ENCODE results near the gene ZMIZ1.

ZMIZ1 gene

DNA sequence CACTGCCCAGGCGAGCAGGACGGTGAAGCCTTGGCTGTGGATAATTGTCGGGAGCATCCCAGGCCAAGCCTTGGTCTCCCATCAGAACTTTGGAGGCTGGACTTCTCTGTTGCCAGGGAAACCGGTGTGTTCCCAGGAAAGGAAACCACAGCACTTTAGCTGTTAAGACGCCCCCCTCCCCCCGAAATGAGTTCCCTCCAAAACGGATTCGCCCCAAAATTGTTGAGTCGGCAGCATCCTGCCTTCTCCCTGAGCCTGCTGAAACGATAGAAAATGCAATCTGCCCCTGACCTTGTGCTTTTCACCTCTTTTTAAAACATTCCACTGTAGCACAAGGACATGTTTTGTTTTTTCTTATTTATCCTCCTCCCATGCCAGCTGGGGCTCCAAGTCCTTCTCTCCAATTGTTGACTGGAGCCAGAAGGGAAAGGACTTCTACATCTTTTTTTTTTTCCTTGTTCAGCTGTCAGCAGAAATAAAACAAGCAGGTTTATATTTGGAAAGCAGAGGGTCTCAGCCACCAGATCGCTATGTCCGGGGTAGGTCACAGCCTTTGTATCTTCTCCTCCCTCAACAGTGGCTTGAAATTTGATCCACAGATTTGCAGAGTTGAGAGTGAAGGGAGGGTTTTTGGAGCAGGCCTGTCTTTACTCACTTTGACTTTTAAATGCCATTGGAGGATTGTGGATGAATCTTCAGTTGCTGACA, 116.5 kb downstream of the ZMIZ1 start:
- DNase-seq = no peak
- Histone ChIP-seq H3K27me3 (ENCODE audit: insufficient read depth, low read depth, severe bottlenecking) (no peaks in the 10 kb centered on the region), H3K27ac (no peak overlapping the region), H3K9me3 (ENCODE audit: severe bottlenecking) (no peaks in the 10 kb centered on the region), H3K36me3 (no peaks in the 10 kb centered on the region), H3K4me3 (ENCODE audit: low read depth, low read length) (no peak overlapping the region)
- TF ChIP-seq, protein P1, sequence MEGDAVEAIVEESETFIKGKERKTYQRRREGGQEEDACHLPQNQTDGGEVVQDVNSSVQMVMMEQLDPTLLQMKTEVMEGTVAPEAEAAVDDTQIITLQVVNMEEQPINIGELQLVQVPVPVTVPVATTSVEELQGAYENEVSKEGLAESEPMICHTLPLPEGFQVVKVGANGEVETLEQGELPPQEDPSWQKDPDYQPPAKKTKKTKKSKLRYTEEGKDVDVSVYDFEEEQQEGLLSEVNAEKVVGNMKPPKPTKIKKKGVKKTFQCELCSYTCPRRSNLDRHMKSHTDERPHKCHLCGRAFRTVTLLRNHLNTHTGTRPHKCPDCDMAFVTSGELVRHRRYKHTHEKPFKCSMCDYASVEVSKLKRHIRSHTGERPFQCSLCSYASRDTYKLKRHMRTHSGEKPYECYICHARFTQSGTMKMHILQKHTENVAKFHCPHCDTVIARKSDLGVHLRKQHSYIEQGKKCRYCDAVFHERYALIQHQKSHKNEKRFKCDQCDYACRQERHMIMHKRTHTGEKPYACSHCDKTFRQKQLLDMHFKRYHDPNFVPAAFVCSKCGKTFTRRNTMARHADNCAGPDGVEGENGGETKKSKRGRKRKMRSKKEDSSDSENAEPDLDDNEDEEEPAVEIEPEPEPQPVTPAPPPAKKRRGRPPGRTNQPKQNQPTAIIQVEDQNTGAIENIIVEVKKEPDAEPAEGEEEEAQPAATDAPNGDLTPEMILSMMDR (IDR thresholded peaks at IDR 0.05; ENCODE audit: low read depth, low read length) = no peak

DNA sequence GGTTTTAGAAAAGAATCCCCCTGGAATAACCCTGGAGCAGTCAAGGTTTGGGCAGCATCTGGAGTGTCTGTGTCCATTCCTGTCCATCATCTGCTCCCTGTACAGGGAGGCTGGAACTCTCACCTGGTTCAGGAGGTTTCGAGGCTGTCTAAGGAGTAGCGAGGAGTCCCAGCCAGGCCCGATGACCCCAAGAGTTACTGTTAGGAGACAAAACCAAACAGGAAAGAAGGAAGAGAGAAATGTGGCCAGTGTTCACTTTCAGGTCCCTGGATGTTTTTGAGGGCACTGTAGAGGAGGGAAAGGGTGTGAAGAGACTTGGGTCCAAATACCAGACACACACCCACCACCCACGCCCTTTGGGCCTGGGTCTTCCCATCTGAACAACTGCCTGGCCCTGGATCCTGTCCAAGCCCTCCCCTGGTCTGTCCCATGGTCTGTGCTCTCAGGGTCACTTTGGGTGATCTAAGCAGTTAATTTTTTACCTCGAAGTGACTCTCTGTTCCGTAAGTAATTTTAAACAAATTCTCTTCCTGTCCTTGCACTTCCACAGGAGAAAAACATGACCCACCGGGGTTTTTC, 117.1 kb downstream of the ZMIZ1 start:
- DNase-seq = no peak
- Histone ChIP-seq H3K36me3 (no peaks in the 10 kb centered on the region), H3K4me3 (ENCODE audit: low read depth, low read length) (no peak overlapping the region), H3K27ac (no peak overlapping the region; the same call in 1 of the 2 replicates), H3K9me3 (ENCODE audit: severe bottlenecking) (no peaks in the 10 kb centered on the region), H3K27me3 (ENCODE audit: insufficient read depth, low read depth, severe bottlenecking) (no peaks in the 10 kb centered on the region)
- TF ChIP-seq, protein P1 (IDR thresholded peaks at IDR 0.05; ENCODE audit: low read depth, low read length) = no peak

DNA sequence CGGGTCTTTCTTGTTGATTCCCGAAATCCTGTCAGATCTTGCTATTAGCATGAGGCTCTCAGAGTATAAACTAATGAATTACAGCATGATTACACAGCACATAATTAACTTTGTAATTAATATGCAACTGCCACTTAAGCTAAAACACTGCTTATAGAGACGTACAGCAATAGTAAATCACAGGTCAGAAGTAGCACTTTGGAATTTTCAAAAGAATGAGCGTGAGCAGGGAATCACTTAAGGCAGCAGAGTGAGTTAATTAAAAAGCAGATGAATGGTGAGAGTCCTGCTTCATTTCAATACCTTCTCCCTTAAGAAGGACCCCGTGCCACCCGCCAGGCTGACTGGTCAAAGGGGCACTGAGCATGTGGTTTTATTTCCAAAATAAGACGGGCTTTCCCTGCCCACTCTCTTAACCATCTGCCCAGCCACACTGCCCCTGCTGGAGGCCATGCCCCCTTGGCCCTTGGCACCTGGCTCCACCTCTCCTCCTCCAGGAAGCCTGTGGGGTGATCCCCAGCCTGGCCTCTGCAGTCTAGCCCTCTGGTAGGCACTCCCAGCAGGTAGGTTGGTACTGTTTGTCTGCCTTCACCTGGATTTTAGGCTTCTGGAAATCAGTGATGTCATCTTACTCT, 117.8 kb downstream of the ZMIZ1 start:
- no peaks in the 10 kb centered on the region for H3K36me3 ChIP-seq
- DNase-seq = no peak
- H3K9me3 ChIP-seq (ENCODE audit: severe bottlenecking) = no peaks in the 10 kb centered on the region
- H3K4me3 ChIP-seq (ENCODE audit: low read depth, low read length) = no peak overlapping the region
- no peak overlapping the region for H3K27ac ChIP-seq
- H3K27me3 ChIP-seq (ENCODE audit: insufficient read depth, low read depth, severe bottlenecking) = no peaks in the 10 kb centered on the region
- TF ChIP-seq, protein P1 (IDR thresholded peaks at IDR 0.05; ENCODE audit: low read depth, low read length) = no peak

DNA sequence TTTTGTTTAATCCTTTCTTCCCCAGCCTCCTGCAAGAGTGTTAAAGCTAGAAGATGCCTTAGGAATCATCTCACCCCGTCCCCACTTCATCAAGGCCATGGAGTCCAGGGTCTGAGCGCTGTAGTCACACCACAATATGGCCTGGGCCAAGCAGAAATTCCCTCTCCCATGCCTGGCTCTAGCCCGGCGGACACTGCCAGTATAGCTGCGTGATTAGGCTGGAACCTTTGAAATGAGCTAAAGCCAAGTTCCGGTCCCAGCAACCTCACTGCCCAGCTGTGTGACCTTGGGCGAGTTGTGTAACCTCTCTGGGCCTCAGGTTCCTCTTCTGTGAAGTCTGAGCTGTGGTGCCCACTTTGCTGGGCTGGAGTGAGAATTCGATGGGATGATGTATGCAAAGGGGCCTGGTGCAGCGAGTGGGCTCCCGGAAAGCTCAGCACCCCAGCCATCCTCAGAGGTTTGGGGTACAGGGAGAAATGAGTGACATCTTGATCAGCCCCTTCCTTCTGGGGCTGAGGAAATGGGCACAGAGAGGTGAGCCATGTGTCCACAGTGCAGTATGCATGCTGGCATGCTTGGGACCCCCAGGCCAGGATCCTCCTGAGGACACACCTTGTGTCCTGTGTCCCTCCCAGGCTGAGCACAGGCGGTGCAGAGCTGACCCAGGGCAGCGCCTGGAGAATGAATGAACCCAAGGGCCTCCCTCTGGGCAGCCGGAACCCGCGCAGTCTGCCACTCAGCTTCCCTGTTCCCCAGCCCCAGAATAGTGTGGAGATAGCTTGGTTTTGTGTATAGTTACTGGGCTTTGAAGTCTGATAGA, 118.6 kb downstream of the ZMIZ1 start:
- Histone ChIP-seq H3K27me3 (ENCODE audit: insufficient read depth, low read depth, severe bottlenecking) (no peaks in the 10 kb centered on the region), H3K36me3 (no peaks in the 10 kb centered on the region), H3K4me3 (ENCODE audit: low read depth, low read length) (no peak overlapping the region), H3K27ac (no peak overlapping the region), H3K9me3 (ENCODE audit: severe bottlenecking) (no peaks in the 10 kb centered on the region)
- no peak for DNase-seq
- TF ChIP-seq, protein P1 (IDR thresholded peaks at IDR 0.05; ENCODE audit: low read depth, low read length) = no peak

DNA sequence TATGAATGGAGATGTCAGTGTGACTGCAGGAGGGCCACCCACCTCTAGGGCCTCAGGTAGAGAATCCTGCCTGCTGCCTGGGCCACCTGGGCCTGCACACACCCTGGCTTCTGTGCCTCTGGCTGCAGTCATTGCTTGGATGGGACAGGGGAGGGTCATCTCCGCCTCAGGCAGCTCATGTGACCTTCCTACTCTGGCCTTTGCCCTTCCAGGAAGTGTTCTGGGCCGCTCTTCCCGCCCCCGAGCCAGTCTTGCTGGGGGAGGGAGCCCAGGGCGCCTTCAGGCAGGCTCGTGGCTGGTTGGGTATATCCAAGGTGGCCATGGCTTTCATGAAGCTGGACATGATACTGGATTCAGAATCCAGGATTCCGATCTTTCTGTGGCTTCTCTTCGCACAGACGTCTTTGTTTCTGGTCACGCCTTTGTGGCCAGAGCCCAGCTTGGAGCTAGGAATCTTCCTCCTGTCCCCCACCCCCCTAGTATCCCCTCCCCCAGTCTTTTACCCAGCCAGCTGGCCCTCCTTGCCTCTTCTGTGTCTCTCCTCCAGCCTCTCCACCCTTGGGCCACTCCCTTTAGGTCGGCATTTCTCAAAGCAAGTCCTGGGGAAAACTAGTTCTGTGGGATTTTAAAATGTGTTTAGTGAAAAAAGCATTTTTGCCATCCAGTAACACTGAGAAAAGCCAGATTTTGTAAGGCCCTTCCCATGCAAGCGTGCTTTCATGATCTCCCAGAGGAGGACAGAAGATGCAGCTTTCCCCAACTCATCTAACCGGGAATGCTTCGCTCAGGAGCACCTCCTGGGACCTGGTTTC, 119.6 kb downstream of the ZMIZ1 start:
- no peak for DNase-seq
- H3K36me3 ChIP-seq = peaks cover 4% of the 10 kb centered on the region
- H3K27ac ChIP-seq = peak overlapping the region; percentile 64

More for the DNA sequence above, 119.6 kb downstream of the ZMIZ1 start:
- no peaks in the 10 kb centered on the region for H3K9me3 ChIP-seq (ENCODE audit: severe bottlenecking)
- no peaks in the 10 kb centered on the region for H3K27me3 ChIP-seq (ENCODE audit: insufficient read depth, low read depth, severe bottlenecking)
- no peak overlapping the region for H3K4me3 ChIP-seq (ENCODE audit: low read depth, low read length)
- TF ChIP-seq, protein P1 (IDR thresholded peaks at IDR 0.05; ENCODE audit: low read depth, low read length) = no peak

Data from WERI-Rb-1 (cell line).